MCF 10A (cell line): ENCODE measurements around the gene FZD2. TPM values are rescaled to one million over a fixed set of nuclear protein-coding genes. Genes with fewer than 3 reads are reported as not detected.
"Not testable (repeated sequence)": the region's sequence is repeated elsewhere in the genome, so short reads cannot be mapped to it uniquely, and the experiment has no call there.

Experiments
- BruUV-seq: library from RNA; stranded (reverse); fragments of 400-500 nt; replicated peaks from 2 replicates; lab custom pipeline; 2021; lab: Mats Ljungman, UMichigan
- CTCF ChIA-PET: fragments of 300-600 bp; sonication (Branson Sonifier 250); formaldehyde crosslinking; extraction: SDS; loops from one replicate; lab custom pipeline; 2021; ENCODE audit warnings: antibody characterized with exemption, inconsistent platforms; lab: Yijun Ruan, JAX
- POLR2A ChIA-PET: fragments of 300-600, 350-650 bp; sonication (Branson Sonifier 250); formaldehyde crosslinking; extraction: SDS; loops from one replicate; lab custom pipeline; 2020; ENCODE audit warnings: antibody characterized with exemption, inconsistent platforms; lab: Yijun Ruan, JAX
- DNase-seq: peaks from one replicate; pipeline ENCODE4 v3.0.0-alpha.2; 2018; ENCODE audit not compliant: unreplicated experiment
- H3K27ac Mint-ChIP-seq: one replicate; pipeline ENCODE4 v1.8.0; 2022; ENCODE audit warnings: mild to moderate bottlenecking, low read depth, mixed read lengths; ENCODE audit not compliant: unreplicated experiment
- H3K27me3 Mint-ChIP-seq: one replicate; pipeline ENCODE4 v1.8.0; 2022; ENCODE audit warnings: mixed read lengths; ENCODE audit not compliant: insufficient read depth, unreplicated experiment
- H3K36me3 Mint-ChIP-seq: one replicate; pipeline ENCODE4 v1.8.0; 2022; ENCODE audit warnings: mild to moderate bottlenecking, moderate library complexity, mixed read lengths; ENCODE audit not compliant: insufficient read depth, unreplicated experiment
- H3K4me1 Mint-ChIP-seq: one replicate; pipeline ENCODE4 v1.8.0; 2022; ENCODE audit warnings: mixed read lengths; ENCODE audit not compliant: insufficient read depth, unreplicated experiment
- H3K4me3 Mint-ChIP-seq: one replicate; pipeline ENCODE4 v1.8.0; 2022; ENCODE audit warnings: mild to moderate bottlenecking, moderate library complexity, mixed read lengths; ENCODE audit not compliant: unreplicated experiment
- H3K9me3 Mint-ChIP-seq: one replicate; pipeline ENCODE4 v1.8.0; 2022; ENCODE audit warnings: mixed read lengths; ENCODE audit not compliant: unreplicated experiment
- CTCF ChIP-seq: fragments of 200-600 bp; IDR thresholded peaks from one replicate; pipeline ENCODE4 v1.8.0; 2022; ENCODE audit warnings: antibody characterized with exemption, mild to moderate bottlenecking; ENCODE audit not compliant: unreplicated experiment
- intact Hi-C: fragments of 100-400 bp; cut with micrococcal nuclease; formaldehyde crosslinking; loops from 2 replicates; pipeline ENCODE4 v1.14.1; 2022
- total RNA-seq: library from RNA; stranded (reverse); gene quantifications from 2 replicates; pipeline ENCODE4 v1.2.3, GENCODE V29; 2022

The FZD2 gene
- total RNA-seq, 1 experiment from 2014 or later: 6.8 TPM

DNA sequence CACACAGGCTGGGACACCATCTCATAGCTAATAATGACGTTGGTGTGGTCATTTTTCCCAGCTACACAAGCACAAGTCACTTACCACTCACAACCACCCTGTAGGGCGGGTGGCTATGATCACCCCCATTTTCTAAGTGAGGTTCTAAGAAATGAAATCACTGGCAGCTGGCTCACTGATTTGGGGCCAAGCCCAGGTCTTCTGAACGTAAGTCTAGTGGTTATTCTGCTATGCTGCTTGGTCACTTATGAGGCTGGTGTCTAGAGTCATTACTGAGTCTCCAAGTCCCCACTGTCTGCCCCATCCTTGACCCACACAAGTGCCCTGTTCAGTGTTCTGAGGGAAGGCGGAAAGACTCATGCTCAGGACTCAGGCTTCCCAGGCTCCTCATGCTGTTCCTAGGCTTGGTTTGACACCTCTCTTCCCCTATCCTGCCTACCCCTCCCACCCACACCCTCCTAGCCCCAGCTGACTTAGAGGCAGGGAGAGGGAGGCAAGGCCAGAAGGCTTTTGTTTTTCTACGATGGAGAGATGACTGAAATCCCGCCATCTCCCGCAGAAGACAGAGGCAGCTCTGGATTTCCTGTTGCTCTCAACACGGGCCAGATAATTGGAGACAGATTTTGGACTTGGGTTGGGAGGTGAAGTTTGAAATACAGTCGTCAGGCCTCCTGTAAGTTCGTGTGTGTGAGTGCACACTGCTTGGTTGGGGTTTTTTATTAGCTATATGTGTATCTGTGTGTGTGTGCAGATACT lies 32.2 kb downstream of the FZD2 start:
- no peak overlapping the region for H3K27ac Mint-ChIP-seq
- peaks cover 15% of the 10 kb centered on the region for H3K4me1 Mint-ChIP-seq

GRCh38 chr17:44590072-44590462 lies 32.8 kb downstream of the FZD2 start:
- H3K9me3 Mint-ChIP-seq, BruUV-seq, POLR2A ChIA-PET, H3K4me3 Mint-ChIP-seq, intact Hi-C loops, H3K27ac Mint-ChIP-seq, DNase-seq, CTCF ChIA-PET, H3K36me3 Mint-ChIP-seq: not testable (repeated sequence)
- H3K27me3 Mint-ChIP-seq: peaks cover 23% of the 10 kb centered on the region
- H3K4me1 Mint-ChIP-seq: peaks cover 15% of the 10 kb centered on the region

More for the DNA sequence above, 32.2 kb downstream of the FZD2 start:
- no peak for DNase-seq
- TF ChIP-seq CTCF: no peak
- no peaks in the 10 kb centered on the region for H3K36me3 Mint-ChIP-seq
- no peaks in the 10 kb centered on the region for H3K9me3 Mint-ChIP-seq
- no TSS peak for BruUV-seq
- ChIA-PET CTCF (no interaction called here), POLR2A (interaction anchor here (0.6 kb wide), 1 partner anchor 20 kb away, joined by 3 read pairs; no protein-coding TSS in a partner anchor)
- H3K4me3 Mint-ChIP-seq: no peak overlapping the region
- intact Hi-C loops: no loop called here
- peaks cover 23% of the 10 kb centered on the region for H3K27me3 Mint-ChIP-seq

- H3K9me3 Mint-ChIP-seq, CTCF ChIA-PET, H3K4me3 Mint-ChIP-seq, intact Hi-C loops, BruUV-seq, POLR2A ChIA-PET, DNase-seq, H3K27ac Mint-ChIP-seq, H3K36me3 Mint-ChIP-seq: not testable (repeated sequence)
- Mint-ChIP-seq H3K4me1 (peaks cover 11% of the 10 kb centered on the region), H3K27me3 (peaks cover 23% of the 10 kb centered on the region)
Measured at GRCh38 chr17:44590762-44591161, 33.5 kb downstream of the FZD2 start.

GRCh38 chr17:44591206-44591605 lies 33.9 kb downstream of the FZD2 start:
- POLR2A ChIA-PET: no interaction called here
- H3K4me3 Mint-ChIP-seq: no peak overlapping the region
- H3K27me3 Mint-ChIP-seq: peaks cover 23% of the 10 kb centered on the region
- BruUV-seq: no TSS peak
- H3K4me1 Mint-ChIP-seq: peaks cover 11% of the 10 kb centered on the region
- CTCF ChIA-PET: interaction anchor here (0.7 kb wide), 1 partner anchor 831 kb away, joined by 3 read pairs; no protein-coding TSS in a partner anchor
- intact Hi-C loops: no loop called here
- TF ChIP-seq CTCF: no peak
- no peaks in the 10 kb centered on the region for H3K9me3 Mint-ChIP-seq
- no peak overlapping the region for H3K27ac Mint-ChIP-seq
- no peaks in the 10 kb centered on the region for H3K36me3 Mint-ChIP-seq
- DNase-seq: no peak

DNA sequence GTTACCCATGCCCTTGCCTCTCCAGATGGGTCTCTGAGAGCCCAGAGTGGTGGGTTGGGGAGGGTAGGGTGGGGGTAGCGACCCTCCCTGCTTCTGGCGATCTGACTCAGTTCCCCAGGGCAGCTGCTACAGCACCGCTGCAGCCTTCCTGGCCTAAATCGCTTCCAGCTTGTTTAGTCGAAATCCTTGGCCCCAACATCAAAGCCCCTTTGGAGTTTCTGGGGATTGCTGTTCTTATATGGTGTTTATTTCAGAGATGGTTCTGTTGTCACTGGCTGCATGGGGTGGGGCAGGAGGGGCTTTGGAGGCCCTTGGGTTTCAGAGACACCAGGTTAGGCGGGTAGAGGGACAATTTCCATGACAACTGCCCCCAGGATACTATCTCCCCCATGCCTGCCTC lies 35.9 kb downstream of the FZD2 start:
- DNase-seq: no peak
- Mint-ChIP-seq H3K4me1 (no peaks in the 10 kb centered on the region), H3K27ac (no peak overlapping the region), H3K9me3 (no peaks in the 10 kb centered on the region), H3K4me3 (no peak overlapping the region), H3K27me3 (peaks cover 23% of the 10 kb centered on the region), H3K36me3 (no peaks in the 10 kb centered on the region)
- intact Hi-C loops: no loop called here
- ChIA-PET POLR2A (no interaction called here), CTCF (no interaction called here)
- TF ChIP-seq CTCF: no peak
- BruUV-seq: no TSS peak
